ENCODE data around the gene CCM2L. TPM values are rescaled to one million over a fixed set of nuclear protein-coding genes. Genes with fewer than 3 reads are reported as not detected.

The CCM2L gene
- total RNA-seq, 1 donor from 2014 or later: 8.6 TPM

DNA sequence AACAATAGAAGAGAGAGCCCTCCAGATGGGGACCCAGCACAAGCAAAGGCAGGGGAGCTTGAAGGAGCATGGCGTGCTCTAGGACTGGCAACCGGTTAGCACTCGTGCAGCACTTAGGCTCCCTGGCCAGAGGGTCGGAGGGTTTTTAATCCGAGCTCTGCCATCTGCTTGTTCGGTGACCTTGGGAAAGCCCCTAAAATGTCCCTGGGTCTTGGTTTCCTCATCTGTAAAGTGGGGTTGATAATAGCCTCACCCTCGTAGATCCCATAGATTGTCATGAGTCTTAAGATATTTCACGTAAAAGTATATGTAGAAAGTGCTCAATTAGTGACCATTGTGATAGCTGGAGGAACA, 25.2 kb downstream of the CCM2L start:
- Histone ChIP-seq H3K27me3 (peaks cover 4% of the 10 kb centered on the region), H3K27ac (no peak overlapping the region), H3K9me3 (no peaks in the 10 kb centered on the region), H3K4me3 (no peak overlapping the region), H3K4me1 (peaks cover 7% of the 10 kb centered on the region), H3K36me3 (no peaks in the 10 kb centered on the region)
- no peak for DNase-seq (ENCODE audit: extremely low spot score in 2 of 2)
- intact Hi-C loops (cut with DNase I): loop anchor here (10.0 kb wide), 2 partner anchors 181 to 211 kb away; no protein-coding TSS in a partner anchor
- TF ChIP-seq CTCF (IDR thresholded peaks at IDR 0.05): no peak
- no peak for TF ChIP-seq POLR2AphosphoS5 (IDR thresholded peaks at IDR 0.05; ENCODE audit: insufficient read depth in 1 of 2, low read depth in 1 of 2)
- TF ChIP-seq POLR2A (IDR thresholded peaks at IDR 0.05): no peak

- Histone ChIP-seq H3K27me3 (peaks cover under 1% of the 10 kb centered on the region), H3K4me3 (no peak overlapping the region), H3K4me1 (peaks cover 2% of the 10 kb centered on the region), H3K36me3 (no peaks in the 10 kb centered on the region), H3K27ac (no peak overlapping the region), H3K9me3 (no peaks in the 10 kb centered on the region)
- intact Hi-C loops (cut with DNase I): loop anchor here (10.0 kb wide), 2 partner anchors 181 to 211 kb away; no protein-coding TSS in a partner anchor
- TF ChIP-seq POLR2AphosphoS5 (IDR thresholded peaks at IDR 0.05; ENCODE audit: insufficient read depth in 1 of 2, low read depth in 1 of 2): no peak
- TF ChIP-seq CTCF (IDR thresholded peaks at IDR 0.05): no peak
- no peak for TF ChIP-seq POLR2A (IDR thresholded peaks at IDR 0.05)
- DNase-seq (ENCODE audit: extremely low spot score in 2 of 2): no peak
Observed at GRCh38 chr20:32036252-32036651, 26.0 kb downstream of the CCM2L start.

GRCh38 chr20:32036716-32037485, 26.7 kb downstream of the CCM2L start:
- no peak for TF ChIP-seq CTCF (IDR thresholded peaks at IDR 0.05)
- no peak for TF ChIP-seq POLR2A (IDR thresholded peaks at IDR 0.05)
- no peak for TF ChIP-seq POLR2AphosphoS5 (IDR thresholded peaks at IDR 0.05; ENCODE audit: insufficient read depth in 1 of 2, low read depth in 1 of 2)
- no peaks in the 10 kb centered on the region for H3K4me1 ChIP-seq
- H3K9me3 ChIP-seq: no peaks in the 10 kb centered on the region
- H3K4me3 ChIP-seq: no peak overlapping the region
- H3K27me3 ChIP-seq: no peaks in the 10 kb centered on the region
- H3K36me3 ChIP-seq: no peaks in the 10 kb centered on the region
- DNase-seq (ENCODE audit: extremely low spot score in 2 of 2): no peak
- intact Hi-C loops (cut with DNase I): loop anchor here (10.0 kb wide), 2 partner anchors 182 to 212 kb away; no protein-coding TSS in a partner anchor
- H3K27ac ChIP-seq: no peak overlapping the region

GRCh38 chr20:32037929-32038328, 27.7 kb downstream of the CCM2L start:
- no peak overlapping the region for H3K4me3 ChIP-seq
- no peak for DNase-seq (ENCODE audit: extremely low spot score in 2 of 2)
- TF ChIP-seq CTCF (IDR thresholded peaks at IDR 0.05) (no peak), POLR2AphosphoS5 (IDR thresholded peaks at IDR 0.05; ENCODE audit: insufficient read depth in 1 of 2, low read depth in 1 of 2) (no peak), POLR2A (IDR thresholded peaks at IDR 0.05) (no peak)
- H3K9me3 ChIP-seq: no peaks in the 10 kb centered on the region
- no peaks in the 10 kb centered on the region for H3K36me3 ChIP-seq
- no peaks in the 10 kb centered on the region for H3K27me3 ChIP-seq
- intact Hi-C loops (cut with DNase I): loop anchor here (10.0 kb wide), 2 partner anchors 183 to 213 kb away; no protein-coding TSS in a partner anchor
- no peak overlapping the region for H3K27ac ChIP-seq
- H3K4me1 ChIP-seq: no peaks in the 10 kb centered on the region
